Transverse colon (tissue), 4 donors: ENCODE measurements around the gene MT1H. TPM values are rescaled to one million over a fixed set of nuclear protein-coding genes. Genes with fewer than 3 reads are reported as not detected.
A peak's percentile ranks its signal among the peaks of the same experiment; 100 is the strongest.
"Not testable (repeated sequence)": the region's sequence is repeated elsewhere in the genome, so short reads cannot be mapped to it uniquely, and the experiment has no call there.

Experiments used
- DNase-seq: peaks from one replicate; pipeline ENCODE4 v3.0.0-alpha.2; 2019
- H3K27ac ChIP-seq, 4 donors: fragments of 200-600 bp; sonication (generic); 2 replicates each; pipeline ENCODE4 v1.5.1; 2016 to 2018; ENCODE audit warnings: inconsistent platforms in 4 of 4
- H3K27me3 ChIP-seq: fragments of 200-600 bp; sonication (generic); 2 replicates; pipeline ENCODE4 v1.5.1; 2017; ENCODE audit warnings: inconsistent platforms
- H3K36me3 ChIP-seq, 4 donors: fragments of 200-600 bp; sonication (generic); 2 replicates each; pipeline ENCODE4 v1.5.1; 2017 to 2019; ENCODE audit warnings: inconsistent platforms in 4 of 4
- H3K4me1 ChIP-seq, 4 donors: fragments of 200-600 bp; sonication (generic); 2 replicates each; pipeline ENCODE4 v1.5.1; 2017 to 2020; ENCODE audit warnings: inconsistent platforms in 4 of 4
- H3K4me3 ChIP-seq, 4 donors: fragments of 200-600 bp; sonication (generic); 1 replicate in 1 of 4; 2 replicates in 3 of 4; pipeline versions ENCODE4 v1.5.1 to v1.6.1; 2017 to 2019; ENCODE audit warnings: inconsistent platforms in 4 of 4
- H3K9me3 ChIP-seq, 2 donors: fragments of 200-600 bp; sonication (generic); 2 replicates each; pipeline ENCODE4 v1.5.1; 2017 to 2019; ENCODE audit warnings: inconsistent platforms in 2 of 2
- CTCF ChIP-seq, 5 experiments: fragments of 200-600 bp in 3 of 5; fragments of 450-650 bp in 2 of 5; sonication (generic) in 3 of 5; IDR thresholded peaks; 1 replicate in 2 of 5; 2 replicates in 3 of 5; pipeline ENCODE4 v1.5.1; 2016 to 2017; ENCODE audit warnings: antibody characterized with exemption in 5 of 5, inconsistent platforms in 3 of 5, mild to moderate bottlenecking in 2 of 5, moderate library complexity in 1 of 5
- EP300 ChIP-seq: sonication (generic); formaldehyde crosslinking; IDR thresholded peaks from one replicate; pipeline ENCODE4 v1.6.1; 2017; ENCODE audit warnings: antibody characterized with exemption, low read depth
- POLR2A ChIP-seq: fragments of 450-650 bp; IDR thresholded peaks from one replicate; pipeline ENCODE4 v1.6.1; 2016; ENCODE audit warnings: antibody characterized with exemption, mild to moderate bottlenecking, moderate library complexity
- POLR2AphosphoS5 ChIP-seq, 3 donors: sonication (generic); formaldehyde crosslinking; IDR thresholded peaks; one replicate each; pipeline ENCODE4 v1.6.1; 2016; ENCODE audit warnings: antibody characterized with exemption in 3 of 3
- WGBS, 2 donors: methylation state at CpG; one replicate each; pipeline ENCODE4 v1.1.5; 2018; ENCODE audit warnings: low coverage in 1 of 2; 5-methylcytosine and 5-hydroxymethylcytosine counted together
- in situ Hi-C, 4 donors: fragments of 200-750 bp; cut with MboI; loops; one replicate each; pipeline versions ENCODE4 v1.15.0 to v1.15.1; 2017; ENCODE audit warnings: low sequenced_read_pairs in 3 of 4, low pct_ligation_motif_present in 1 of 4, low pct_unique_long_range_greater_than_20kb in 1 of 4
- intact Hi-C: fragments of 100-400 bp; cut with DNase I; formaldehyde crosslinking; loops from one replicate; pipeline ENCODE4 v1.15.1; 2023; ENCODE audit warnings: low total_unique reads
- total RNA-seq, 4 donors: library from RNA; depleted of rRNA; stranded (reverse); fragments of >200 nt; gene quantifications; one replicate each; pipeline ENCODE4 v1.1.0, GENCODE V29; 2016

The MT1H gene
- 100 to 1,000 TPM in 1 of 4 donors, 1 to 10 TPM in 2, not detected in 1; 3.0 to 526 (median 5.6) TPM for total RNA-seq

GRCh38 chr16:56669005-56669839 is at the start of gene MT1H:
TSS of gene MT1H (plus strand) at chr16:56669814. CDS start at chr16:56669885, 71 bp downstream.
- Histone ChIP-seq H3K4me1 (peaks cover 5 to 26% (median 18%) of the 10 kb centered on the region in 4 donors), H3K27me3 (peaks cover 83% of the 10 kb centered on the region), H3K27ac (no peak within 1 kb of the TSS), H3K36me3 (no peaks in the 10 kb centered on the region), H3K9me3 (no peaks in the 10 kb centered on the region), H3K4me3 (peak within 1 kb of the TSS in 1 of 4 donors; percentile 8)
- intact Hi-C loops (no loop called here), in situ Hi-C loops (no loop called here)
- peak; percentile 32 for DNase-seq
- TF ChIP-seq EP300 (no peak), POLR2AphosphoS5 (IDR thresholded peaks at IDR 0.05) (peak in 1 of 3 donors; percentile 59), POLR2A (peak; percentile 43)
- WGBS, 2 donors, result 4 to 15% methylated on average over 5 to 36 of the region's 38 CpGs

GRCh38 chr16:56620339-56620897 is 49.2 kb upstream of the MT1H start:
- DNase-seq, result no peak
- in situ Hi-C loops, result no loop called here
- Histone ChIP-seq H3K27me3 (peaks cover 4% of the 10 kb centered on the region), H3K4me3 (no peak overlapping the region), H3K9me3 (no peaks in the 10 kb centered on the region), H3K4me1 (peaks cover 5 to 21% (median 12%) of the 10 kb centered on the region in 4 donors), H3K36me3 (no peaks in the 10 kb centered on the region), H3K27ac (no peak overlapping the region)
- intact Hi-C loops, result no loop called here
- WGBS, 2 donors, result 91% methylated on average over 7 of the region's 8 CpGs; no CpG with 5 or more reads in 1 of the 2 donors
- TF ChIP-seq CTCF (IDR thresholded peaks at IDR 0.05), result no peak
- TF ChIP-seq POLR2A, result no peak
- TF ChIP-seq POLR2AphosphoS5 (IDR thresholded peaks at IDR 0.05), result no peak

- in situ Hi-C loops, DNase-seq, H3K27ac ChIP-seq, intact Hi-C loops, H3K36me3 ChIP-seq, H3K9me3 ChIP-seq, H3K4me3 ChIP-seq, H3K27me3 ChIP-seq: not testable (repeated sequence)
- 30 to 79% methylated on average over 1 to 4 of the region's 4 CpGs for WGBS, 2 donors
- peaks cover 5 to 28% (median 24%) of the 10 kb centered on the region in 4 donors for H3K4me1 ChIP-seq
Measured at GRCh38 chr16:56621665-56622445, 47.8 kb upstream of the MT1H start.

- H3K4me3 ChIP-seq, DNase-seq, H3K36me3 ChIP-seq, intact Hi-C loops, H3K27me3 ChIP-seq, in situ Hi-C loops, H3K27ac ChIP-seq, H3K9me3 ChIP-seq: not testable (repeated sequence)
- peaks cover 0 to 22% (median 17%) of the 10 kb centered on the region in 4 donors for H3K4me1 ChIP-seq
- 82% methylated on average over 5 of the region's 5 CpGs; no CpG with 5 or more reads in 1 of the 2 donors for WGBS, 2 donors
Measured at GRCh38 chr16:56623184-56623583, 46.4 kb upstream of the MT1H start.

GRCh38 chr16:56623637-56624036 is 46.0 kb upstream of the MT1H start:
- no peak overlapping the region for H3K4me3 ChIP-seq
- DNase-seq, result no peak
- intact Hi-C loops, result no loop called here
- WGBS, 2 donors, result 97 to 100% methylated on average over 2 of the region's 2 CpGs
- H3K27me3 ChIP-seq, result peaks cover 4% of the 10 kb centered on the region
- no peaks in the 10 kb centered on the region for H3K9me3 ChIP-seq
- no peak overlapping the region for H3K27ac ChIP-seq
- peaks cover 0 to 22% (median 17%) of the 10 kb centered on the region in 4 donors for H3K4me1 ChIP-seq
- no peak for TF ChIP-seq POLR2AphosphoS5 (IDR thresholded peaks at IDR 0.05)
- TF ChIP-seq POLR2A, result no peak
- no peak for TF ChIP-seq EP300
- TF ChIP-seq CTCF (IDR thresholded peaks at IDR 0.05), result no peak
- in situ Hi-C loops, result no loop called here
- no peaks in the 10 kb centered on the region for H3K36me3 ChIP-seq
